GM18505 (cell line): ENCODE data around the gene GLYATL2.

Experiments
- ATAC-seq: cut with Tn5 transposase; IDR thresholded peaks from one replicate; pipeline ENCODE4 v1.9.1; 2021; ENCODE audit not compliant: unreplicated experiment
- POLR2A ChIP-seq: IDR thresholded peaks from 4 replicates; pipeline ENCODE4 v1.6.1; 2011; ENCODE audit warnings: borderline replicate concordance; ENCODE audit not compliant: insufficient read depth, insufficient read length; ENCODE audit errors: extremely low read depth

Gene GLYATL2

GRCh38 chr11:58832056-58832645 is 12.4 kb downstream of the GLYATL2 start:
- TF ChIP-seq POLR2A = no peak
- ATAC-seq = no peak

- TF ChIP-seq POLR2A = no peak
- ATAC-seq = no peak
Observed at GRCh38 chr11:58830673-58831301, 13.7 kb downstream of the GLYATL2 start.

DNA sequence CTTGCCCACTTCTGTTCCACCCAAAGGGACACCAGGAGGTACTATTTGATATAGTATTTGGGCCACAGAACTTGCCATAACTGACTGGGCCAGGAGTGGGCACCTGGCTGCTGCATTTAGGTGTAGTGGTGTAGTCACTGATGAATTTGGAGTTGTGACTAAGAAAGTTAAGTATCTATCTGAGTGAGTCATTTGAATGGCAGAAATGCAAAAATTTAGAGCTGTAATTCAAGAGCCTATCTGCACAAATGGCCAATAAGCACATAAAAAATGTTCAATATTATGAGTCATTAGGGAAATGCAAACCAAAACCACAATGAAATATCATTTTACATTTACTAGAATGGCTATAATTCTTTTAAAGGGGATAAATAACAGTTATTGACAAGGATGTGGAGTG is 14.7 kb downstream of the GLYATL2 start:
- ATAC-seq = no peak

GRCh38 chr11:58813693-58814092 is 30.8 kb downstream of the GLYATL2 start:
- TF ChIP-seq POLR2A = no peak
- no peak for ATAC-seq

More for the DNA sequence above, 14.7 kb downstream of the GLYATL2 start:
- TF ChIP-seq POLR2A = no peak

- TF ChIP-seq POLR2A = no peak
- ATAC-seq = no peak
Observed at GRCh38 chr11:58811499-58811898, 33.0 kb downstream of the GLYATL2 start.

- ATAC-seq = no peak
- no peak for TF ChIP-seq POLR2A
Observed at GRCh38 chr11:58807343-58807742, 37.2 kb downstream of the GLYATL2 start.

DNA sequence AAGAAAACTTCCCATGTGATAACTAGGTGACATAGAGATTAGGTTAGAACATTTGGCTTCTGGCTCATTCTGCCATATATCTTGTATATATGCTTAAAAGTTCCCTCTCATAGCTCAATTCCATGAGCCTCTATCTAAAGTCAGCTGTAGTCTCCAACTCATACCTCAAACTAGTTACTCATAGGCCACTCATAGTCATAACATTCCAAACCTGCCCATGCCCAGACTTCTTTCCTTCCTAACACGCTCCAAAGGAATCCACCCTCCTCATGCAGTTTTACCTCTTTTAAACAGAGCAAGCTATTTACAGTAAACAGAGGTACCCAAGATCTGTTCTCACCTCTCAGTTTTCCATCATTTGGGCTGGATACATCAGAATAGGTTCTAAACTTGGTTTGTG is 39.4 kb downstream of the GLYATL2 start:
- ATAC-seq = no peak
- no peak for TF ChIP-seq POLR2A

- no peak for TF ChIP-seq POLR2A
- no peak for ATAC-seq
Observed at GRCh38 chr11:58801974-58802545, 42.4 kb downstream of the GLYATL2 start.

GRCh38 chr11:58801302-58801701 is 43.2 kb downstream of the GLYATL2 start:
- TF ChIP-seq POLR2A = no peak
- ATAC-seq = peak; percentile 61

DNA sequence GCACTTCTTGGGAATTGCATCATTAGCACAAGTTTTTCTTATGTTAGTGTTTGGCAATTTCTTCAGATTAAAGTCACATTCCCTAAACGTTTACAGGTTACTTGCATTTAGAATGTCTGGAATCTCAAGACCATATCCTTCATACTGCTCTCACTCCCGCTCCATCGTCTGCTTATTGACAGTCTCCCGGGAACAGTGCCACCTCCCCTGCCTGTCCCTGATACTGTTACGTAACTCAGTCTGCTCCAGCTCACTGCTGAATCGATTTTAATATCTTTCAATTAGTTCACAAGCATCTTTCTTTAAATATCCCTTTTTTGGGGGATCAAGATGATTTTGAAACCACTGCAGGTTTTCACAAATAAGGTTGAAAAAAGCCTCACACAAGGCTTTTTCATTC is 48.2 kb downstream of the GLYATL2 start:
- TF ChIP-seq POLR2A = no peak
- ATAC-seq = no peak

DNA sequence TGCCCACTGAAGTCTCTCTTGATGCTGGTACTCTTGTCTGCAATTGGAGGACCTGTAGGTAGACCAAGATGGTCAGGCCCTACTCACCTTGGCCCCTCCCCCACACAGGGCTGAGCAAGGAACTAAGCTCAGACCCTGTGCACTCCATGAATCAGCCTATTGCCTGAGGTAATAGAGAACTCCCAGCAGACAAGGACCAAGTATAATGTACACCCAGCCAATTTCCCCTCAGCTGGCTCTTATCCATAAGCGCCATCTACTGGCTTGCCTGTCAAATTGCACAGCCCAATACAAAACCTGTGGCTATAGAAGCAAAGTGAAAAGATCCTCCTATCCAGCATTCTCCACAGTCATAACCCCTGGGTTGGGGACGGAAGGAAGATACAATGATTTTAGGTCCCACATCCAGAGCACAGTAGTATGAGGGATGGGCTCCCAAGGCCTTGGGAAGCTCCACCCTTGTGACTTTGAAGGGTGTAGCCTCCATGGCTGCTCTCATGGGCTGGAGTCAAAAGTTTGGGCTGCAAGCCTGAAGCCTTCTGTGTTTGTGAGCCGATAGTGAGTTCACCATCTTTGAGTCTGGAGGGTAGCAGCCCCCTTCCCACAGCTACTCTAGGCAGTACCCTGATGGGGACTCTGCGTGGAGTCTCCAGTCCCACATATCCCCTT is 56.0 kb downstream of the GLYATL2 start:
- peak; percentile 91 for ATAC-seq
- no peak for TF ChIP-seq POLR2A

DNA sequence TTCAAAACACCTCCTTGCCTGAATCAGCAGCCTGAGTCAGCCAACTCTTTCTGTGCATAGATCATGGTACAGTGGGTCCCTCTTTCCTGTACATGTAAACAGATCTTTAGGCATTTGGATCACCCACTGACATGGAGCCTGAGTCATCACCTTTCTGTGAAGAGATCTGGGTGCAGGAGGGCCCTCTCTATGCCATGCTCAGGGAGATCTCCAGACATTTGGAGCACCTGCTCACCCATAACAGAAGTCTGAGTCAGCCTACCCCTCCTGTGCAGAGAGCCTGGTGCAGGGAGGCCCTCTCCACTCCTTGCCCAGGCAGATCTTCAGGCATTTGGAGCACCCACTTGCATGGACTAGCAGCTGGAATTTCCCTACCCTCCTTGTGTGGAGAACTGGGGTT is 56.6 kb downstream of the GLYATL2 start:
- no peak for TF ChIP-seq POLR2A
- no peak for ATAC-seq

DNA sequence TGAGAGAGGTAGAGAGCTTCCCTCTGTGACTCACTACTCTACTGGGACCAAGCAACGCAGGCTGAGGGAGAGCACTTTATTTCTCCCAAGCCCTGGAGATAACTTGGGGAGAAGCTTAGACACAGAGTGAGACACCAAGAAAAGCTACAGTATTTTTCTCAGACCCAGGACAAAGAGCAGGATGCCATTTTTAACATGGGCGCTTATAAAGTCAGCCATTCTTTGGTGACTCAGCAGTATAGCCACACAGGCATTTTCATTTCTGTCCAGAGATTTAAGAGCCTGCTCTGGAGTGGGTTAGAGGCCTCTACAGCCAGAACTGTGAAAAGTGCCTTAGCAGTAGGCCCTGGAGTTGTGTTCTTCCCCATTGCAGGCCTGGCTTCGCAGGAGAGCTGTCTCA is 57.8 kb downstream of the GLYATL2 start:
- TF ChIP-seq POLR2A = no peak

GRCh38 chr11:58784995-58785394 is 59.5 kb downstream of the GLYATL2 start:
- no peak for ATAC-seq
- no peak for TF ChIP-seq POLR2A

More for the DNA sequence above, 57.8 kb downstream of the GLYATL2 start:
- no peak for ATAC-seq
